B cell (primary cell): Measurements from ENCODE around the gene SLC39A11. TPM values are rescaled to one million over a fixed set of nuclear protein-coding genes. Genes with fewer than 3 reads are reported as not detected.

Experiments
- ATAC-seq: fragments of 200-7000 bp; cut with Tn5 transposase; one replicate; pipeline ENCODE4 v1.10.0; 2021; ENCODE audit warnings: low read depth, mild to moderate bottlenecking, moderate number of reproducible peaks, moderate library complexity
- CTCF ChIA-PET: fragments of 350-600 bp; sonication (Branson Sonifier 250); formaldehyde crosslinking; loops from one replicate; lab custom pipeline; 2021; ENCODE audit warnings: antibody characterized with exemption, inconsistent platforms; lab: Charles Lee
- POLR2A ChIA-PET: fragments of 350-600 bp; sonication (Branson Sonifier 250); formaldehyde crosslinking; loops from one replicate; lab custom pipeline; 2021; ENCODE audit warnings: antibody characterized with exemption; lab: Charles Lee
- DNase-seq: peaks from one replicate; pipeline ENCODE4 v3.0.0; 2013
- H2AFZ ChIP-seq: 2 replicates; pipeline ENCODE4 v1.6.1; 2012; ENCODE audit warnings: mild to moderate bottlenecking, low read depth, low read length; ENCODE audit not compliant: insufficient read depth, poor library complexity, severe bottlenecking
- H3K27ac ChIP-seq, 2 donors: 1 replicate in 1 of 2; 2 replicates in 1 of 2; pipeline ENCODE4 v1.5.1; 2012 to 2013; ENCODE audit warnings: low read length in 2 of 2, mild to moderate bottlenecking in 2 of 2, moderate library complexity in 1 of 2
- H3K27me3 ChIP-seq, 4 experiments: fragments of 200-600 bp in 1 of 4; sonication (generic) in 1 of 4; replicated peaks in 1 of 4; 1 replicate in 2 of 4; 2 replicates in 2 of 4; pipeline versions ENCODE4 v1.6.1 to v1.7.0; 2013 to 2016; ENCODE audit warnings: low read length in 3 of 4, mild to moderate bottlenecking in 2 of 4, mixed read lengths in 1 of 4, moderate library complexity in 1 of 4; ENCODE audit not compliant: insufficient read depth in 4 of 4, control insufficient read depth in 3 of 4; ENCODE audit errors: control extremely low read depth in 1 of 4
- H3K36me3 ChIP-seq, 2 experiments: replicated peaks in 1 of 2; 1 replicate in 1 of 2; 2 replicates in 1 of 2; pipeline versions ENCODE4 v1.6.1 to v1.7.1; 2013; ENCODE audit warnings: low read length in 1 of 2; ENCODE audit not compliant: insufficient read depth in 2 of 2, control insufficient read depth in 1 of 2; ENCODE audit errors: control extremely low read depth in 1 of 2, extremely low read depth in 1 of 2
- H3K4me1 ChIP-seq, 2 donors: fragments of 200-600 bp in 1 of 2; sonication (generic) in 1 of 2; 1 replicate in 1 of 2; 2 replicates in 1 of 2; pipeline versions ENCODE4 v1.5.1 to v1.6.1; 2013 to 2017; ENCODE audit warnings: low read length in 2 of 2; ENCODE audit not compliant: control insufficient read depth in 2 of 2, insufficient read depth in 2 of 2
- H3K4me2 ChIP-seq: replicated peaks from 2 replicates; pipeline ENCODE3; 2012; ENCODE audit warnings: mild to moderate bottlenecking, low read depth, low read length; ENCODE audit not compliant: poor library complexity, severe bottlenecking
- H3K4me3 ChIP-seq, 5 experiments: fragments of 200-600 bp in 1 of 5; sonication (generic) in 1 of 5; 1 replicate in 3 of 5; 2 replicates in 2 of 5; pipeline versions ENCODE4 v1.5.1 to v1.7.0; 2011 to 2016; ENCODE audit warnings: low read length in 4 of 5, mild to moderate bottlenecking in 4 of 5, low read depth in 2 of 5, control low read depth in 1 of 5, moderate library complexity in 1 of 5; ENCODE audit not compliant: insufficient read depth in 1 of 5; ENCODE audit errors: control extremely low read depth in 1 of 5, extremely low read depth in 1 of 5
- H3K79me2 ChIP-seq: fragments of 200-600 bp; sonication (generic); one replicate; pipeline ENCODE4 v1.6.0; 2016; ENCODE audit warnings: low read length; ENCODE audit not compliant: control insufficient read depth, insufficient read depth
- H3K9ac ChIP-seq: fragments of 200-600 bp; sonication (generic); 2 replicates; pipeline ENCODE4 v1.6.1; 2017; ENCODE audit warnings: mild to moderate bottlenecking, low read length, moderate library complexity
- H3K9me3 ChIP-seq, 3 donors: one replicate each; pipeline versions ENCODE4 v1.6.1 to v1.7.1; 2013; ENCODE audit warnings: low read length in 2 of 3; ENCODE audit not compliant: control insufficient read depth in 2 of 3, insufficient read depth in 1 of 3; ENCODE audit errors: control extremely low read depth in 1 of 3
- H4K20me1 ChIP-seq: 2 replicates; pipeline ENCODE4 v1.6.0; 2012; ENCODE audit warnings: mild to moderate bottlenecking, low read length; ENCODE audit not compliant: insufficient read depth, control insufficient read depth, poor library complexity, severe bottlenecking
- H3K27ac Mint-ChIP-seq: one replicate; pipeline ENCODE4 v1.8.0; 2021; ENCODE audit warnings: mixed read lengths
- H3K27me3 Mint-ChIP-seq: one replicate; pipeline ENCODE4 v1.8.0; 2021; ENCODE audit warnings: mixed read lengths
- H3K4me1 Mint-ChIP-seq: one replicate; pipeline ENCODE4 v1.8.0; 2021; ENCODE audit warnings: mixed read lengths
- H3K4me3 Mint-ChIP-seq: one replicate; pipeline ENCODE4 v1.8.0; 2021; ENCODE audit warnings: mixed read lengths
- H3K9me3 Mint-ChIP-seq: one replicate; pipeline ENCODE4 v1.8.0; 2022; ENCODE audit warnings: mixed read lengths; ENCODE audit not compliant: insufficient read depth
- EZH2 ChIP-seq: IDR thresholded peaks from 2 replicates; pipeline ENCODE4 v1.6.1; 2012; ENCODE audit warnings: borderline replicate concordance, low read depth, mild to moderate bottlenecking, moderate library complexity, low read length; ENCODE audit not compliant: insufficient read depth, poor library complexity, severe bottlenecking
- WGBS: methylation state at CpG from one replicate; pipeline ENCODE4 v1.1.5; 2013; ENCODE audit warnings: missing lambda C conversion rate; ENCODE audit not compliant: insufficient coverage; 5-methylcytosine and 5-hydroxymethylcytosine counted together
- intact Hi-C: fragments of 100-400 bp; cut with micrococcal nuclease; formaldehyde crosslinking; loops from one replicate; pipeline ENCODE4 v1.10.0; 2022
- polyA plus RNA-seq: library from polyadenylated mRNA; depleted of rRNA; stranded (reverse); fragments of >200 nt; gene quantifications from 2 replicates; pipeline ENCODE4 v1.2.3, GENCODE V29; 2012
- total RNA-seq, 2 donors: library from RNA; stranded (reverse); fragments of 120-200 nt in 1 of 2; gene quantifications; 1 replicate in 1 of 2; 2 replicates in 1 of 2; pipeline versions ENCODE4 v1.2.3 to v1.2.4, GENCODE V29; 2013 to 2022
- TF ChIP-seq, protein P1 (sequence below): fragments of 200-600 bp; IDR thresholded peaks from one replicate; pipeline ENCODE4 v1.8.0; 2022; ENCODE audit warnings: antibody characterized with exemption, mild to moderate bottlenecking

Gene SLC39A11
- total and polyA plus RNA-seq, 2 donors (not counting 1 experiment from before 2014, with no cell fraction given): 6.9 to 39.6 TPM

DNA sequence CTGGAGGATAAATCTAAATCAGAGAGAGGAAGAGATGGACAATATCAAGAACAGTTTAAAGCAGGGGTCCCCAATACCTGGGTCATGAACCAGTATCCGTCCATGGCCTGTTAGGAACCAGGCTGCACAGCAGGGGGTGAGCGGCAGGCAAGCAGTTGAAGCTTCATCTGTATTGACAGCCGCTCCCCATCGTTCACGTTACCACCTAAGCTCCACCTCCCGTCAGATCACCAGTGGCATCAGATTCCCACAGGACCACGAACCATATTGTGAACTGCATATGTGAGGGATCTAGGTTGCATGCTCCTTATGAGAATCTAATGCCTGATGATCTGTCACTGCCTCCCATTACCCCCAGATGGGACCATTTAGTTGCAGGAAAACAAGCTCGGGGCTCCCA is 226.5 kb downstream of the SLC39A11 start:
- ChIA-PET POLR2A (no interaction called here), CTCF (interaction anchor here (0.9 kb wide), 1 partner anchor 35 kb away, joined by 3 read pairs; no protein-coding TSS in a partner anchor)
- no peak overlapping the region for H3K4me3 Mint-ChIP-seq
- H3K36me3 ChIP-seq: peaks cover 0 to 2% of the 10 kb centered on the region in 2 experiments
- TF ChIP-seq, protein P1, sequence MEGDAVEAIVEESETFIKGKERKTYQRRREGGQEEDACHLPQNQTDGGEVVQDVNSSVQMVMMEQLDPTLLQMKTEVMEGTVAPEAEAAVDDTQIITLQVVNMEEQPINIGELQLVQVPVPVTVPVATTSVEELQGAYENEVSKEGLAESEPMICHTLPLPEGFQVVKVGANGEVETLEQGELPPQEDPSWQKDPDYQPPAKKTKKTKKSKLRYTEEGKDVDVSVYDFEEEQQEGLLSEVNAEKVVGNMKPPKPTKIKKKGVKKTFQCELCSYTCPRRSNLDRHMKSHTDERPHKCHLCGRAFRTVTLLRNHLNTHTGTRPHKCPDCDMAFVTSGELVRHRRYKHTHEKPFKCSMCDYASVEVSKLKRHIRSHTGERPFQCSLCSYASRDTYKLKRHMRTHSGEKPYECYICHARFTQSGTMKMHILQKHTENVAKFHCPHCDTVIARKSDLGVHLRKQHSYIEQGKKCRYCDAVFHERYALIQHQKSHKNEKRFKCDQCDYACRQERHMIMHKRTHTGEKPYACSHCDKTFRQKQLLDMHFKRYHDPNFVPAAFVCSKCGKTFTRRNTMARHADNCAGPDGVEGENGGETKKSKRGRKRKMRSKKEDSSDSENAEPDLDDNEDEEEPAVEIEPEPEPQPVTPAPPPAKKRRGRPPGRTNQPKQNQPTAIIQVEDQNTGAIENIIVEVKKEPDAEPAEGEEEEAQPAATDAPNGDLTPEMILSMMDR: no peak
- no peak for TF ChIP-seq EZH2
- no peaks in the 10 kb centered on the region for H3K9me3 ChIP-seq
- intact Hi-C loops: no loop called here
- H3K4me1 Mint-ChIP-seq: no peaks in the 10 kb centered on the region
- WGBS: 97% methylated on average over 5 of the region's 8 CpGs
- no peak overlapping the region for H2AFZ ChIP-seq
- no peaks in the 10 kb centered on the region for H3K79me2 ChIP-seq
- H3K9ac ChIP-seq: no peak overlapping the region
- DNase-seq (no peak), ATAC-seq (no peak)
- H3K27ac Mint-ChIP-seq: no peak overlapping the region
- no peak overlapping the region for H3K4me3 ChIP-seq
- no peaks in the 10 kb centered on the region for H3K27me3 Mint-ChIP-seq
- no peak overlapping the region for H3K27ac ChIP-seq
- no peak overlapping the region for H3K4me2 ChIP-seq
- no peaks in the 10 kb centered on the region for H3K27me3 ChIP-seq
- no peaks in the 10 kb centered on the region for H3K4me1 ChIP-seq
- H3K9me3 Mint-ChIP-seq: no peaks in the 10 kb centered on the region
- H4K20me1 ChIP-seq: no peaks in the 10 kb centered on the region

DNA sequence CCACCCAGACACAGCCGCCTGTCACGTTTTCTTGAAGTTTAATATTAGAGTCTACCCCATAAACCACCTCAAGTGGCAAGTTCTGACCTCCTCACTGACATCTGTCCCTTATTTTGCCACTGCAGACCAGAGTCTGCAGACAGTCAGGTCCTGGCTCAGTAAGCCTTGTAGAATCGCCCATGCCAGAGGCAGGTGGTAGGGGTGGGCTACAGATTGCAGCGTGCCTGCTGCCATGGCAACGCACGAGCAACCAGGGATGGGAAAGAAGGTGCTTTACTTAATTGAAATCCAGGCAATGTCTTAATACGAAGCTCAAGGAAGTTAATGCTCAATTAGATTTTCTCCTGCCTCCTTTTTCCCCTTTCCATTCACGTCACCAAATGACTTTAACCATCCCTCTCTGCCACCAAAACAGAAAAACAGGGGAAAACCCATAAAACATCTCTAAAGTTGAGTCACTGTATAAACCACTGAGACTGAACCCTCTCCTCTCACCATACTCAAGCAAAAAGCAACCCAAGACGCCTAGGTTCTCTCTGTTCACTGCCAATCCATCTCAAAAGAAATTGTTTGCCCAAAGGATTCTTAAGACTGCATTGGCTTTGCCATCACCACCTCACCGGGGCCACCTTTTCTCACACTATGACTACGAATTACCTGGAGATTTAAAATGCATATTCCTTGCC is 228.8 kb downstream of the SLC39A11 start:
- Mint-ChIP-seq H3K9me3 (no peaks in the 10 kb centered on the region), H3K27ac (no peak overlapping the region), H3K27me3 (no peaks in the 10 kb centered on the region), H3K4me3 (no peak overlapping the region), H3K4me1 (no peaks in the 10 kb centered on the region)
- ATAC-seq (no peak), DNase-seq (no peak)
- intact Hi-C loops: no loop called here
- Histone ChIP-seq H3K4me2 (no peak overlapping the region), H2AFZ (no peak overlapping the region), H3K9ac (no peak overlapping the region), H3K4me3 (no peak overlapping the region), H3K36me3 (peaks cover 0 to 2% of the 10 kb centered on the region in 2 experiments), H4K20me1 (no peaks in the 10 kb centered on the region), H3K4me1 (no peaks in the 10 kb centered on the region), H3K79me2 (no peaks in the 10 kb centered on the region), H3K9me3 (peaks cover 0 to 7% (median 3%) of the 10 kb centered on the region in 3 donors), H3K27me3 (no peaks in the 10 kb centered on the region), H3K27ac (no peak overlapping the region)
- ChIA-PET POLR2A (no interaction called here), CTCF (no interaction called here)
- TF ChIP-seq, protein P1: no peak
- TF ChIP-seq EZH2: no peak
- WGBS: 84% methylated on average over 7 of the region's 11 CpGs
